Measurements from ENCODE around the gene CBFA2T2. TPM values are rescaled to one million over a fixed set of nuclear protein-coding genes. Genes with fewer than 3 reads are reported as not detected.
A peak's percentile ranks its signal among the peaks of the same experiment; 100 is the strongest.

The CBFA2T2 gene
- polyA plus RNA-seq, 3 donors, result 1.7 to 9.7 (median 4.9) TPM

DNA sequence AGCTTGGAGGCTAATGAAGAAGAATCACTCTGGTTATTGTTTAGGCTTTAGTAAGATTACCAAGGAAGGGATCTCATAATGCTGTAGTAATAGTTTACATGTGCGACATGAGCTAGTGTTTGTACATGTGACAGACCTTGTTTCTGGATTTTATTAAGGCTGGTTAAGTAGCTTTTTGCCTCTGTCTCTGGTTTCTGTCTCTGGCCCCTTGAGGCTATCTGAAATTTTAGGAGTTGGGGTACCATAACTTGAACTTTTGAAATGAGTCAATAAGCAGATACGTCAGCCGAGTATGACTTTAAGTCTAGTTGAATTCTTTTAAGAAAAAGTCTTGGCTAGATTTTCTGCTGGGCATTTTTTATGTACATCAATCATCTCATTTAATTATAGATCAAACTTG, 9.5 kb downstream of the CBFA2T2 start:
- intact Hi-C loops (cut with micrococcal nuclease), result no loop called here
- Mint-ChIP-seq H3K27ac (no peak overlapping the region), H3K4me1 (peaks cover 17% of the 10 kb centered on the region), H3K9me3 (no peaks in the 10 kb centered on the region), H3K36me3 (peaks cover 2 to 7% of the 10 kb centered on the region in 2 donors), H3K4me3 (no peak overlapping the region), H3K27me3 (ENCODE audit: low read depth in 3 of 3) (peaks cover 0 to 2% (median 0%) of the 10 kb centered on the region in 3 donors)
- no peak overlapping the region for H2AFZ ChIP-seq (ENCODE audit: insufficient read depth, low read depth, low read length, poor library complexity, severe bottlenecking)
- H3K36me3 ChIP-seq (replicated peaks in 1 of 2; ENCODE audit: control insufficient read depth in 1 of 2, insufficient read depth in 2 of 2, low read length in 2 of 2), result no peaks in the 10 kb centered on the region
- TF ChIP-seq, protein P1, sequence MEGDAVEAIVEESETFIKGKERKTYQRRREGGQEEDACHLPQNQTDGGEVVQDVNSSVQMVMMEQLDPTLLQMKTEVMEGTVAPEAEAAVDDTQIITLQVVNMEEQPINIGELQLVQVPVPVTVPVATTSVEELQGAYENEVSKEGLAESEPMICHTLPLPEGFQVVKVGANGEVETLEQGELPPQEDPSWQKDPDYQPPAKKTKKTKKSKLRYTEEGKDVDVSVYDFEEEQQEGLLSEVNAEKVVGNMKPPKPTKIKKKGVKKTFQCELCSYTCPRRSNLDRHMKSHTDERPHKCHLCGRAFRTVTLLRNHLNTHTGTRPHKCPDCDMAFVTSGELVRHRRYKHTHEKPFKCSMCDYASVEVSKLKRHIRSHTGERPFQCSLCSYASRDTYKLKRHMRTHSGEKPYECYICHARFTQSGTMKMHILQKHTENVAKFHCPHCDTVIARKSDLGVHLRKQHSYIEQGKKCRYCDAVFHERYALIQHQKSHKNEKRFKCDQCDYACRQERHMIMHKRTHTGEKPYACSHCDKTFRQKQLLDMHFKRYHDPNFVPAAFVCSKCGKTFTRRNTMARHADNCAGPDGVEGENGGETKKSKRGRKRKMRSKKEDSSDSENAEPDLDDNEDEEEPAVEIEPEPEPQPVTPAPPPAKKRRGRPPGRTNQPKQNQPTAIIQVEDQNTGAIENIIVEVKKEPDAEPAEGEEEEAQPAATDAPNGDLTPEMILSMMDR (IDR thresholded peaks at IDR 0.05), result no peak
- no peak overlapping the region for H3K27ac ChIP-seq (ENCODE audit: low read depth in 1 of 2, low read length in 2 of 2)
- H3K9ac ChIP-seq (ENCODE audit: insufficient read depth, low read length, poor library complexity, severe bottlenecking), result no peak overlapping the region
- peaks cover 36% of the 10 kb centered on the region for H4K20me1 ChIP-seq (ENCODE audit: insufficient read depth, low read length)
- H3K79me2 ChIP-seq (ENCODE audit: insufficient read depth, low read length), result peaks cover 44% of the 10 kb centered on the region
- no peaks in the 10 kb centered on the region for H3K27me3 ChIP-seq (ENCODE audit: control insufficient read depth in 2 of 2, insufficient read depth in 2 of 2, low read length in 2 of 2)
- peaks cover 0 to 3% of the 10 kb centered on the region in 2 donors for H3K4me1 ChIP-seq (ENCODE audit: control insufficient read depth in 1 of 2, insufficient read depth in 2 of 2, low read length in 2 of 2)
- H3K4me3 ChIP-seq (replicated peaks in 1 of 3; ENCODE audit: low read depth in 2 of 3, low read length in 3 of 3), result no peak overlapping the region
- no peak overlapping the region for H3K4me2 ChIP-seq (replicated peaks; ENCODE audit: extremely low read depth, low read length, poor library complexity, severe bottlenecking)
- no peaks in the 10 kb centered on the region for H3K9me3 ChIP-seq (replicated peaks in 1 of 2; ENCODE audit: control insufficient read depth in 1 of 2, insufficient read depth in 1 of 2, low read length in 2 of 2)
- WGBS (ENCODE audit: insufficient coverage), result 100% methylated on average over 1 of the region's 3 CpGs
- DNase-seq, result no peak

DNA sequence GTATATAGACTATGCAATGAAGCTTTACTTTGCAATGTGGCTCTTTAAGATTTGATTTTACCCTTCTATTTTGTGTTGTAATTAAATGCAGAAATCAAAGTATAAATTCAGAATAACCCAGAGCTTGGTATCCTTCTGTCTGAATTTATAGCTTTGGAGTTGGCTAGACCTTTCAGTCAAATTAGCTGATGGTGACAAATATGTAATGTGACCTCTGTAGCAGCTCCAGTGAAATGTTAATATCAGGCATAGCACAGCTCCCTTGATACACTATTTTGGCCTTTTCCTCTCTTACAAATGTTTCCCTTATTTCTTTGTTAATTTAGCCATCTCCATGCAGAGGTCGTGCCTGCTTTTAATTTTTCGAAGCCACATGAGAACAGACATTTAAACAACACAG, 11.1 kb downstream of the CBFA2T2 start:
- Mint-ChIP-seq H3K9me3 (no peaks in the 10 kb centered on the region), H3K27me3 (ENCODE audit: low read depth in 3 of 3) (no peaks in the 10 kb centered on the region), H3K4me1 (peaks cover 15% of the 10 kb centered on the region), H3K27ac (peak overlapping the region in 2 of 7 donors; percentile 1 to 27), H3K4me3 (no peak overlapping the region), H3K36me3 (peaks cover 0 to 5% of the 10 kb centered on the region in 2 donors)
- TF ChIP-seq, protein P1 (IDR thresholded peaks at IDR 0.05), result no peak
- Histone ChIP-seq H3K79me2 (ENCODE audit: insufficient read depth, low read length) (peaks cover 45% of the 10 kb centered on the region), H3K27ac (ENCODE audit: low read depth in 1 of 2, low read length in 2 of 2) (no peak overlapping the region), H3K9ac (ENCODE audit: insufficient read depth, low read length, poor library complexity, severe bottlenecking) (no peak overlapping the region), H3K4me3 (replicated peaks in 1 of 3; ENCODE audit: low read depth in 2 of 3, low read length in 3 of 3) (no peak overlapping the region), H2AFZ (ENCODE audit: insufficient read depth, low read depth, low read length, poor library complexity, severe bottlenecking) (no peak overlapping the region), H3K27me3 (ENCODE audit: control insufficient read depth in 2 of 2, insufficient read depth in 2 of 2, low read length in 2 of 2) (no peaks in the 10 kb centered on the region), H3K9me3 (replicated peaks in 1 of 2; ENCODE audit: control insufficient read depth in 1 of 2, insufficient read depth in 1 of 2, low read length in 2 of 2) (no peaks in the 10 kb centered on the region), H3K4me2 (replicated peaks; ENCODE audit: extremely low read depth, low read length, poor library complexity, severe bottlenecking) (no peak overlapping the region), H4K20me1 (ENCODE audit: insufficient read depth, low read length) (peaks cover 29% of the 10 kb centered on the region), H3K36me3 (replicated peaks in 1 of 2; ENCODE audit: control insufficient read depth in 1 of 2, insufficient read depth in 2 of 2, low read length in 2 of 2) (no peaks in the 10 kb centered on the region), H3K4me1 (ENCODE audit: control insufficient read depth in 1 of 2, insufficient read depth in 2 of 2, low read length in 2 of 2) (peaks cover 0 to 3% of the 10 kb centered on the region in 2 donors)
- no CpG with 5 or more reads among the region's 2 CpGs for WGBS (ENCODE audit: insufficient coverage)
- DNase-seq, result no peak
- intact Hi-C loops (cut with micrococcal nuclease), result no loop called here

Data from CD14-positive monocyte (primary cell).